Adrenal gland (tissue), 12 donors: Measurements from ENCODE around the gene TEDC2. TPM values are rescaled to one million over a fixed set of nuclear protein-coding genes. Genes with fewer than 3 reads are reported as not detected.

Experiments used
- DNase-seq, 7 donors: peaks; one replicate each; pipeline ENCODE4 v3.0.0-alpha.2; 2019 to 2020
- H3K27ac ChIP-seq, 5 donors: fragments of 200-600 bp; sonication (generic) in 4 of 5; 1 replicate in 3 of 5; 2 replicates in 2 of 5; pipeline versions ENCODE4 v1.5.1 to v1.8.0; 2016 to 2020; ENCODE audit warnings: mild to moderate bottlenecking in 1 of 5
- H3K27me3 ChIP-seq: fragments of 200-600 bp; 2 replicates; pipeline ENCODE4 v1.8.0; 2021
- H3K36me3 ChIP-seq, 2 donors: fragments of 200-600 bp; replicated peaks in 1 of 2; 1 replicate in 1 of 2; 2 replicates in 1 of 2; pipeline versions ENCODE4 v1.5.1 to v1.8.0; 2018 to 2022
- H3K4me1 ChIP-seq, 2 donors: fragments of 200-600 bp; replicated peaks in 1 of 2; 1 replicate in 1 of 2; 2 replicates in 1 of 2; pipeline versions ENCODE4 v1.5.1 to v1.8.0; 2018 to 2021
- H3K4me3 ChIP-seq, 4 donors: fragments of 200-600 bp; sonication (generic) in 3 of 4; one replicate each; pipeline ENCODE4 v1.5.1; 2016 to 2018
- H3K9me3 ChIP-seq, 3 donors: fragments of 200-600 bp; sonication (generic) in 1 of 3; replicated peaks in 1 of 3; 1 replicate in 2 of 3; 2 replicates in 1 of 3; pipeline versions ENCODE4 v1.5.1 to v1.8.0; 2016 to 2021
- CTCF ChIP-seq, 6 experiments: fragments of 450-650 bp in 4 of 6; fragments of 200-600 bp in 2 of 6; sonication (generic) in 1 of 6; IDR thresholded peaks; 1 replicate in 5 of 6; 2 replicates in 1 of 6; pipeline versions ENCODE4 v1.5.1 to v1.8.0; 2016 to 2021; ENCODE audit warnings: antibody characterized with exemption in 6 of 6, mild to moderate bottlenecking in 2 of 6, moderate library complexity in 1 of 6
- POLR2A ChIP-seq, 2 donors: fragments of 450-650 bp; IDR thresholded peaks; one replicate each; pipeline ENCODE4 v1.6.1; 2017; ENCODE audit warnings: antibody characterized with exemption in 2 of 2, mild to moderate bottlenecking in 2 of 2, moderate library complexity in 1 of 2
- WGBS, 4 donors: extraction: QIAGEN DNeasy Blood & Tissue Kit in 2 of 4; methylation state at CpG; one replicate each; pipeline versions ENCODE4 v1.1.5 to v1.1.7; 2013 to 2017; 5-methylcytosine and 5-hydroxymethylcytosine counted together
- intact Hi-C, 2 donors: fragments of 100-400 bp; cut with DNase I; formaldehyde crosslinking; loops; one replicate each; pipeline versions ENCODE4 v1.14.1 to v1.15.0; 2022 to 2023
- polyA plus RNA-seq, 3 donors: library from polyadenylated mRNA; stranded (reverse); fragments of 200-250 nt in 2 of 3; fragments of 350-450 nt in 1 of 3; fragmentation: Illumina TruSeq in 1 of 3; extraction: RNeasy Lipid Tissue Mini Kit (QIAGEN cat#74804) in 1 of 3; gene quantifications; one replicate each; pipeline ENCODE4 v1.2.3, GENCODE V29; 2013 to 2014
- total RNA-seq, 9 donors: library from RNA; depleted of rRNA in 4 of 9; stranded (reverse); fragments of >200 nt in 4 of 9; fragments of 120-200 nt in 1 of 9; fragmentation: NEBNext Ultra II Directional in 1 of 9; extraction: Animal tissue kit (Norgen Biotek cat#: 25700) in 1 of 9; gene quantifications; one replicate each; pipeline versions ENCODE4 v1.1.0 to v1.2.4, GENCODE V29; 2013 to 2023
- donor health status: healthy with polysubstance abuse.
- donor health status: Bipolar disorder and iron deficiency.
- donor health status: DM: yes; HTN: yes; CAD: no.
- donor health status: DM: no; HTN: no; CAD: no.
- donor health status: DM: no; HTN: no; CAD: no.
- donor health status: DM: yes; HTN: yes; CAD: no.

TEDC2 gene
- total and polyA plus RNA-seq, 12 donors: 0.33 to 8.6 (median 1.6) TPM

GRCh38 chr16:2428784-2429033 is 31.2 kb upstream of the TEDC2 start:
- Histone ChIP-seq H3K9me3 (no peaks in the 10 kb centered on the region), H3K27ac (peak overlapping the region in 3 of 5 donors; percentile 4 to 76 (median 70)), H3K4me1 (peaks cover 0 to 10% of the 10 kb centered on the region in 2 donors), H3K36me3 (peaks cover 0 to 12% of the 10 kb centered on the region in 2 donors), H3K4me3 (peak overlapping the region; percentile 5 to 85 (median 56)), H3K27me3 (no peaks in the 10 kb centered on the region)
- DNase-seq: peak in 1 of 7 donors; percentile 25
- 1% methylated on average over 23 to 24 of the region's 24 CpGs; no CpG with 5 or more reads in 2 of the 4 donors for WGBS, 4 donors
- TF ChIP-seq POLR2A (IDR thresholded peaks at IDR 0.05) (no peak), CTCF (IDR thresholded peaks at IDR 0.05) (peak in 1 of 6 experiments; percentile 19)
- intact Hi-C loops: loop anchor here (5.0 to 10.0 kb wide), 2 partner anchors 76 to 86 kb away; partner anchors contain the start of gene ABCA3 (in 2 of the 2)

GRCh38 chr16:2429034-2429770 is 30.7 kb upstream of the TEDC2 start, which contains the start of gene CCNF:
Gene CCNF (plus strand): TSS chr16:2429447. CDS start chr16:2429482, 35 bp downstream.
- intact Hi-C loops: loop anchor here (5.0 to 10.0 kb wide), 2 partner anchors 76 to 87 kb away; partner anchors contain the start of gene ABCA3 (in 2 of the 2)
- 0 to 2% (median 1%) methylated on average over 48 to 103 of the region's 103 CpGs; no CpG with 5 or more reads in 1 of the 4 donors for WGBS, 4 donors

GRCh38 chr16:2429771-2430663 is 29.9 kb upstream of the TEDC2 start:
- peaks cover 0 to 10% of the 10 kb centered on the region in 2 donors for H3K4me1 ChIP-seq
- intact Hi-C loops: loop anchor here (5.0 to 10.0 kb wide), 2 partner anchors 75 to 88 kb away; partner anchors contain the start of gene ABCA3 (in 2 of the 2)
- TF ChIP-seq CTCF (IDR thresholded peaks at IDR 0.05): no peak
- TF ChIP-seq POLR2A (IDR thresholded peaks at IDR 0.05): no peak
- DNase-seq: peak in 1 of 7 donors; percentile 11
- H3K27me3 ChIP-seq: no peaks in the 10 kb centered on the region
- no peaks in the 10 kb centered on the region for H3K9me3 ChIP-seq
- 9 to 25% (median 12%) methylated on average over 21 to 46 of the region's 46 CpGs for WGBS, 4 donors
- peak overlapping the region in 3 of 5 donors; percentile 55 to 76 (median 60) for H3K27ac ChIP-seq
- peak overlapping the region; percentile 10 to 90 (median 64) for H3K4me3 ChIP-seq
- H3K36me3 ChIP-seq: peaks cover 0 to 12% of the 10 kb centered on the region in 2 donors

More at GRCh38 chr16:2429034-2429770, 30.7 kb upstream of the TEDC2 start, which contains the start of gene CCNF:
- Histone ChIP-seq H3K27ac (peak within 1 kb of the TSS in 3 of 5 donors; percentile 55 to 76 (median 70)), H3K4me3 (peak within 1 kb of the TSS; percentile 35 to 90 (median 64)), H3K36me3 (peaks cover 0 to 12% of the 10 kb centered on the region in 2 donors), H3K4me1 (peaks cover 0 to 10% of the 10 kb centered on the region in 2 donors), H3K9me3 (no peaks in the 10 kb centered on the region), H3K27me3 (no peaks in the 10 kb centered on the region)
- peak; percentile 95 to 98 (median 97) for DNase-seq
- TF ChIP-seq CTCF (IDR thresholded peaks at IDR 0.05) (peak in 2 of 6 experiments; percentile 44 to 49), POLR2A (IDR thresholded peaks at IDR 0.05) (peak in 1 of 2 donors; percentile 40)
